ENCODE results near the gene NAPEPLD.

Gene NAPEPLD

DNA sequence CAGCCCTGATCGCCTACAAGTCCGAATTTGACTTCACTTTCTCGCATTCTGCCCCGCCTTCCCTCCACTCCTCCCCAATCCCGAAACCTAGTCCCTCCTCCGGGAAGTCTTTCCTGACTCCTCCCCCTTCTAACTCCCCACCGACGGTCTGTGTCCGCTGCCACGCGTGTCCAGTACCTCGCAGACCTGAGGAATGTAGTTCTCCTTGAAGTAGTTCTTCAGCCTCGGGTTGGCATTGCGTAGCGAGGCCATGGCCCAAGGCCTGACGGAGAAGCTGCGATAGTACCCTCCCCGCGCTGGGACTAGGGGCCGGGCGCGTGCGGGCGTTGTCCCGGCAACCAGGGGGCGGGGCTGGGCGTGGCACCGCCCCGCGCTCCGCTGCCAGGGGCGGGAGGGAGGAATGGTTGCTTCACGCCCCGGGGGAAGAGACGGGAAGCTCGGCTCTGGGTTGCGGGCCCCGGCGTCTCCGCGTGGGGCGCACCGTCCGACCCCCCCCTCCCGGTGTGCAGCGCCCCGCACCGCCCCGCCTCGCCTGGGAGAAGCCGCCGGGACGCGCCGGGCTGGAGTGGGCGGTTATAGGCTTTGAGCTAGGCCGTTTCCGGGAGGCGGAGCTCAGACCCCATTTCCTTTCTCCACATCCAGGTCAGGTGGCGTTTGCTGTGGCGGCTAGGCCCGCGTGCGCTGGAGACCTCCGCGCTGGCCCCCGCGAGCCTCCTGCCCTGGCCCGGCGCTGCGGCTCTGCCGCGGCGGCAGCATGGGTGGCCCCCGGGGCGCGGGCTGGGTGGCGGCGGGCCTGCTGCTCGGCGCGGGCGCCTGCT is 74.2 kb downstream of the NAPEPLD start, which contains the start of the genes ARMC10 and FBXL13:
ARMC10 (plus strand) TSS at position 622 of the 818 bp plus-strand sequence; CDS start at position 755, 133 bp downstream.
FBXL13 (minus strand) TSS at position 278 of the 818 bp plus-strand sequence.
- DNase-seq (ENCODE audit: low read depth, low spot score), result peak; percentile 42
- ChIA-PET POLR2A (interaction anchor here (0.8 to 1.5 kb wide), 6 partner anchors 9 to 326 kb away, joined by 3 to 7 read pairs (median 4); partner anchors contain the start of genes FAM185A and NAPEPLD), CTCF (interaction anchor here (0.9 to 6.2 kb wide), 8 partner anchors 9 to 315 kb away, joined by 3 to 57 read pairs (median 6); no protein-coding TSS in a partner anchor)
- TF ChIP-seq, protein P1, sequence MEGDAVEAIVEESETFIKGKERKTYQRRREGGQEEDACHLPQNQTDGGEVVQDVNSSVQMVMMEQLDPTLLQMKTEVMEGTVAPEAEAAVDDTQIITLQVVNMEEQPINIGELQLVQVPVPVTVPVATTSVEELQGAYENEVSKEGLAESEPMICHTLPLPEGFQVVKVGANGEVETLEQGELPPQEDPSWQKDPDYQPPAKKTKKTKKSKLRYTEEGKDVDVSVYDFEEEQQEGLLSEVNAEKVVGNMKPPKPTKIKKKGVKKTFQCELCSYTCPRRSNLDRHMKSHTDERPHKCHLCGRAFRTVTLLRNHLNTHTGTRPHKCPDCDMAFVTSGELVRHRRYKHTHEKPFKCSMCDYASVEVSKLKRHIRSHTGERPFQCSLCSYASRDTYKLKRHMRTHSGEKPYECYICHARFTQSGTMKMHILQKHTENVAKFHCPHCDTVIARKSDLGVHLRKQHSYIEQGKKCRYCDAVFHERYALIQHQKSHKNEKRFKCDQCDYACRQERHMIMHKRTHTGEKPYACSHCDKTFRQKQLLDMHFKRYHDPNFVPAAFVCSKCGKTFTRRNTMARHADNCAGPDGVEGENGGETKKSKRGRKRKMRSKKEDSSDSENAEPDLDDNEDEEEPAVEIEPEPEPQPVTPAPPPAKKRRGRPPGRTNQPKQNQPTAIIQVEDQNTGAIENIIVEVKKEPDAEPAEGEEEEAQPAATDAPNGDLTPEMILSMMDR (IDR thresholded peaks at IDR 0.05; ENCODE audit: insufficient read depth, low read length, missing control alignments), result peak; percentile 20
- peak within 1 kb of the TSS; percentile 95 for H3K4me3 ChIP-seq (ENCODE audit: low read depth, low read length)

DNA sequence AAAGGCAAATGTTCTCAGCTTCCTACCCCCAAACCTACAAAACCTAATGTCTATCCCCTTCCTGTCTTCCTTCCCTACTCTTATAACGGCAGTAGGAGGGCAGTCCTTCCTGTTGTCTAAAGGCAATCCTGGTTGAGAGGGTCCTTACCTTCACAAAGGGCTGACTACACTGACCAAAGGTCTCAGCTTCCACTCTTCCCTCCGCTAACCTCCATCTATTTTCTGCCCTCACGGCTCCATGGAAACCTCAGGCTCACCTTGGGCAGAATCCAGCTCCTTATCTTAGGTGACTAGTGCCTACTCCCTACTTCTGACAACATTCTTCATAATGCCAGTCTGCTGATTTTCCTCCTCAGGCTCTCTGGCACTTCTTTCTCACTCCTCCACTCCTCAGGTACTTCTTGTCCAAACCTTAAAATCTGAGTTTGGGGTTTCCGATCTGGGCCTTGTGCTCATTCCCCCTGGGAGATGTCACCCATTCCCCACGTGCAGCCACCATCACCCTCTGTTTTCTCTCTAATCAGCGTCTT is 74.8 kb downstream of the NAPEPLD start:
- POLR2A ChIA-PET, result no interaction called here
- TF ChIP-seq, protein P1 (IDR thresholded peaks at IDR 0.05; ENCODE audit: insufficient read depth, low read length, missing control alignments), result no peak
- CTCF ChIA-PET, result interaction anchor here (1.5 to 6.2 kb wide), 4 partner anchors 10 to 23 kb away, joined by 3 to 57 read pairs (median 10); no protein-coding TSS in a partner anchor
- H3K4me3 ChIP-seq (ENCODE audit: low read depth, low read length), result peak overlapping the region; percentile 95
- DNase-seq (ENCODE audit: low read depth, low spot score), result no peak

DNA sequence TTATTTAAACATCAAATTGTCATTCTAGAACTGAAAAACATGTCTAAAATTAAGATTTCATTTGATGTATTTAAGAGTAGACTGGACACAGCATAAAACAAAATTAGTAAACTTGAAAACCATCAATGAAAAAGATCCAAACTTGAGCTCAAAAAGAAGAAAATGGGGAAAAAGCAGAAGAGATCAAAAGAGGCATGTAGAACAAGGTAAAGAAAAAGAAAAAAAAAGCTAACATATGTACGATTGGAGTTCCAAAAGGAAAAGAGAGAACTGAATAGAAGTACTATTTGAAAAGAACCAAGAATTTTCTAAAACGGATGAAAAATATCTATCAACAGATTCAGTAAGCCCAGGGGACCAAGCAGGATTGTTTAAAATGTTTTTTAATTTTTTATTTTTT is 77.9 kb downstream of the NAPEPLD start:
- no peak overlapping the region for H3K4me3 ChIP-seq (ENCODE audit: low read depth, low read length)
- ChIA-PET POLR2A (no interaction called here), CTCF (interaction anchor here (6.2 kb wide), 1 partner anchor 9 kb away, joined by 57 read pairs; no protein-coding TSS in a partner anchor)
- DNase-seq (ENCODE audit: low read depth, low spot score), result no peak
- TF ChIP-seq, protein P1 (IDR thresholded peaks at IDR 0.05; ENCODE audit: insufficient read depth, low read length, missing control alignments), result no peak

DNA sequence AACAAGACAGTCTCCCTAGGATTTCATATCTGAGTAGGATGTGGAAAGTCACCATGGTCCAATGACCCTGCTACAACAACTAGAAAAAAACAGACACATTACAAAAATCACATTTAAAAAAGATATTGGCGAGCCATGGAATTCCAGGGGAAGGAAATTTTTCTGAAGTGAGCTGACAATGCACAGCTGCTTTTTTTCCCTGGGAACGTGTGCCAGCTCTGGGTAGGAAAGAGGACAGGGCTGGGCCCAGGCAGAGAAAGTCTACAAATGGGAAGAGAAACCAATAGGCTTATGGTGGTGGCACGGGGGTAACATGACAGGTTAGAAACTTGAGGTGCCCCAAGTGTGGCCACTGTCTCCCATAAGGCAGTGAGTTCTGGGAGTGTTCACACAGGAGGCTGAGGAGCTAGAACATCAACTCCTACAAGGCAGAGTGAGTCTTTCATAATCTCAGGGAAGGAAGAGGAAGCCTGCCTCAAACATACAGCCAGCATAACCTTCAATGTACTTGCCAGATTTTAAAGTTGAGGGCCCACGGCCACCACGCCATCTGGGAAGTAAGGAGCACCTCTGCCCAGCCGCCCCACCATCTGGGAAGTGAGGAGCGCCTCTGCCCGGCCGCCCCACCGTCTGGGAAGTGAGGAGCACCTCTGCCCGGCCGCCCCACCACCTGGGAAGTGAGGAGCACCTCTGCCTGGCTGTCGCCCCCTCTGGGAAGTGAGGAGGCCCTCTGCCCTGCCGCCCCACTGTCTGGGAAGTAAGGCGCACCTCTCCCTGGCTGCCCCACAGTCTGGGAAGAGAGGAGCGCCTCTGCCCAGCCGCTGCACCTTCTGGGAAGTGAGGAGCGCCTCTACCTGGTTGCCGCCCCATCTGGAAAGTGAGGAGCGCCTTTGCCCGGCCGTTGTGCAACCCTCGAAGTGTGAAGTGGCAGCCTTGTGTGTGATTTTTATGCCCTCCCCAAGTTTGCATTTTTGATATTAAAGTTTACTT is 80.2 kb downstream of the NAPEPLD start:
- H3K4me3 ChIP-seq (ENCODE audit: low read depth, low read length), result no peak overlapping the region
- ChIA-PET CTCF (interaction anchor here (1.2 to 6.2 kb wide), 2 partner anchors 7 to 10 kb away, joined by 3 to 57 read pairs; no protein-coding TSS in a partner anchor), POLR2A (no interaction called here)
- no peak for DNase-seq (ENCODE audit: low read depth, low spot score)
- TF ChIP-seq, protein P1 (IDR thresholded peaks at IDR 0.05; ENCODE audit: insufficient read depth, low read length, missing control alignments), result no peak

DNA sequence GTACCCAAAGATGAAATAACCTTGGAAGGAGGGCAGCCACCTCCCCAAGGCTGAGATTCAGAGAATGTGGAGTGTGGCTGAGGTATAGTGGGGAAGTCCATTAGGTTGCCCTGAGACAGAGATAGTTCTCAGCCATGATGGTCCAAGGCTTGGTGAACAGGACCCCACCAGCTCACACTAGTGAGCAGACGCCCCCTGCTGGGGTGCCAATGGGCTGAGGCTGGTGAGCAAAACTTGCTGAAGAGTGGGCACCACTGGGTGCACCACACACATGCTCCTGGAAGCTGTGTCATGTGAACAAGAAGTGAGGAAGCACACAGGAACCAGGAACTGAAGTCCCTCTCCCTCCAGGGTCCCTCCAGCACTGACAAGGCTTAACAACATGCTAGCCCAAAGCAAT is 83.2 kb downstream of the NAPEPLD start:
- POLR2A ChIA-PET, result interaction anchor here (2.1 kb wide), 1 partner anchor 9 kb away, joined by 7 read pairs; the partner anchor contains the start of genes ARMC10 and FBXL13
- TF ChIP-seq, protein P1 (IDR thresholded peaks at IDR 0.05; ENCODE audit: insufficient read depth, low read length, missing control alignments), result peak; percentile 70
- H3K4me3 ChIP-seq (ENCODE audit: low read depth, low read length), result no peak overlapping the region
- no peak for DNase-seq (ENCODE audit: low read depth, low spot score)
- CTCF ChIA-PET, result interaction anchor here (0.6 to 0.8 kb wide), 3 partner anchors 9 to 314 kb away, joined by 4 to 6 read pairs (median 4); partner anchors contain the start of genes ARMC10 and FBXL13
